Activated T-helper 2 cell treated with anti-CD3 and anti-CD28 coated beads, Interferon-gamma antibody, Interleukin-2, Interleukin-4, amounts not matched to agents 10 μg/mL and 5 μg/mL and 100 μg/mL, durations not matched to agents 14 hours and 24 hours and 36 hours (primary cell): ENCODE data around the gene RBM18. TPM values are rescaled to one million over a fixed set of nuclear protein-coding genes. Genes with fewer than 3 reads are reported as not detected.

Experiments
- DNase-seq: peaks from one replicate; pipeline ENCODE4 v3.0.0; 2021; ENCODE audit warnings: low spot score
- H3K27ac Mint-ChIP-seq: one replicate; pipeline ENCODE4 v1.8.0; 2021; ENCODE audit warnings: mixed read lengths
- H3K27me3 Mint-ChIP-seq: one replicate; pipeline ENCODE4 v1.8.0; 2021; ENCODE audit warnings: low read depth, mixed read lengths
- H3K36me3 Mint-ChIP-seq: one replicate; pipeline ENCODE4 v1.8.0; 2021; ENCODE audit warnings: low read depth, mixed read lengths
- H3K4me1 Mint-ChIP-seq: one replicate; pipeline ENCODE4 v1.8.0; 2021; ENCODE audit warnings: low read depth, mixed read lengths
- H3K4me3 Mint-ChIP-seq: one replicate; pipeline ENCODE4 v1.8.0; 2021; ENCODE audit warnings: low read depth, mild to moderate bottlenecking, moderate library complexity, mixed read lengths
- H3K9me3 Mint-ChIP-seq: one replicate; pipeline ENCODE4 v1.8.0; 2021; ENCODE audit warnings: mixed read lengths
- intact Hi-C: fragments of 100-400 bp; cut with micrococcal nuclease; formaldehyde crosslinking; loops from one replicate; pipeline ENCODE4 v1.15.1; 2023
- total RNA-seq: library from RNA; stranded (reverse); gene quantifications from 2 replicates; pipeline ENCODE4 v1.2.3, GENCODE V29; 2022

The RBM18 gene, protein sequence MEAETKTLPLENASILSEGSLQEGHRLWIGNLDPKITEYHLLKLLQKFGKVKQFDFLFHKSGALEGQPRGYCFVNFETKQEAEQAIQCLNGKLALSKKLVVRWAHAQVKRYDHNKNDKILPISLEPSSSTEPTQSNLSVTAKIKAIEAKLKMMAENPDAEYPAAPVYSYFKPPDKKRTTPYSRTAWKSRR
- 19.4 and 21.9 TPM in 2 replicates for total RNA-seq

DNA sequence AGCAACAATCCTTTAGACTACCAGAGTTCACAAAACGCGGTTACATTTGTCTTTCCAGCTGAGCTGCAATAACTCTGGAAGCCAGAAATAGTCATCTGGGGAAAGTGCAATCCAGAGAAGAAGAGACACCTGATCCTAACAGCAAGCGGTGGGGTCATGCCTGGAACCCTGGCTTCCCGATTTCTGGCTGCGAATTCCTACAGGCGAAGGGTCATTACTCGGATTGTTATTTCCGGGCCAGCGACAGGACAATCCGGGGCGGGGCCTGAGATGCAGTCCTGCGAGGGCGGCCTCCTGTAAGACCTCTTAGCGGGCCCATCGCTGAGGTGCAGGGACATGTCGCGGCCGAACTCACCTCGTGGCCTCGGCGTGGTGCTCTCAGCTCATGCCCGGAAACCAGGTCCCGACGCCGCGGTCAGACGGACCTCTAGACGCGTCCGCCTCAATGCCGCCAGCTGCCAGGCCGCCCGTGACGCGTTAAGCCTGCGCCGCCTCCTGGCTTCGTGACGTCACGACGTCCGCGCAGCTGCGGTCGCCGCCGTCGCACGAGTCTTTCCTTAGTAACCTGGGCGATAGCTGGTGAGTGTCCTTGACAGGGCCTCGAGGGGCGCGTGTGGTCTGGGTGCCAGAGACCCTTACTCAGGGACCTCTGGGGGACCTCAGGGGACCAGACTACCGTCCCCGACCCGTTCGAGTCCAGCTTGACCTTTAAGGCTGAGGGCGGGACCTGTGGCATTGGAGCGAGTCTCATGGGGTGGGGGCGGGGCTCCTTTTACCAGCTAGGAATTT lies at the start of gene RBM18, which contains the start of gene MRRF:
Gene RBM18 (minus strand): TSS at position 481 of the 789 bp plus-strand sequence. CDS start 3,348 bp downstream, outside the sequence.
Gene MRRF (plus strand): TSS at position 523 of the 789 bp plus-strand sequence. CDS start 6,010 bp downstream, outside the sequence.
- peak within 1 kb of the TSS; percentile 99 for H3K27ac Mint-ChIP-seq
- H3K4me1 Mint-ChIP-seq: peaks cover 36% of the 10 kb centered on the region
- DNase-seq: peak; percentile 89
- H3K27me3 Mint-ChIP-seq: no peaks in the 10 kb centered on the region
- H3K36me3 Mint-ChIP-seq: peaks cover 23% of the 10 kb centered on the region
- intact Hi-C loops: loop anchor here (1.0 to 2.0 kb wide), 3 partner anchors 105 to 564 kb away; partner anchors contain the start of genes MORN5, NDUFA8, PDCL and TTLL11
- no peaks in the 10 kb centered on the region for H3K9me3 Mint-ChIP-seq
- peak within 1 kb of the TSS; percentile 97 for H3K4me3 Mint-ChIP-seq

DNA sequence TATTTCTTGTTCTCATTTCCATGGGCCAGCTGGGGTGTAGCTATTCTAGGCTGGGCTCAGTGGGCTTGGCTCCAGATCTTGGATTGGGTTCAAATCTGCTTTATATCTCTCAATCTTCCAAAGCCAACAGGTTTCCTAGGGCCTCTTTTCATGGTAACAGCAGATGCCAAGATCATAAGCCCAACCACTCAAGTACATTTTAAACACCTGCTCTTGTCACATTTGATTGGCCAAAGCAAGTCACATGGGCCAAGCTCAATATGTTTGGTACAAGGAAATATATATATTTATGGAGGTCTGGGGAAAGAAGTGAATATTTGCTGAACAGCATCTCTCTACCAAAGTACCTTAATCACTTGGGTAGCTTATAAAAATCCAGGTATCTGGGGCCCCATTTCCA lies 49.5 kb upstream of the RBM18 start:
- Mint-ChIP-seq H3K4me3 (no peak overlapping the region), H3K9me3 (no peaks in the 10 kb centered on the region), H3K4me1 (no peaks in the 10 kb centered on the region), H3K27me3 (no peaks in the 10 kb centered on the region), H3K36me3 (peaks cover 42% of the 10 kb centered on the region), H3K27ac (no peak overlapping the region)
- intact Hi-C loops: no loop called here
- DNase-seq: no peak

DNA sequence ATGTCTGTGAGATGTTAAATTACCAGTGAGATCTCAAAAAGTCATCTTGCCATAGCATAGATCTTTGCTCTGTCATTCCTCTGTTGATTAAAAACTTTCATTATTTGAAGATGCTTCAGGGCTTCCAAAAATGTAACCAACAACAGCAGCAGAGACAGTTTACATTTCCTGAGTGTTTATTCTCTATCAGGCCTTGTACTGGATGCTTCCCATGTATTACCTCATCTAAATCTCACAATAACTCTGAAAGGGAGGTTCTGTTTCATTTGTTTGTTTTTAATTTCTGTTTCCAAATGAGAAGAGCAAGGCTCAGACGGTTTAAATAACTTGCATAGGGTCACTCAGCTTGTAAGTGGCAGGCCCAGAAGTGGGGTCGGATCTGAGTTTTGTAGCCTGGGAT lies 45.2 kb upstream of the RBM18 start:
- Mint-ChIP-seq H3K4me3 (no peak overlapping the region), H3K27me3 (no peaks in the 10 kb centered on the region), H3K4me1 (no peaks in the 10 kb centered on the region), H3K27ac (no peak overlapping the region), H3K9me3 (no peaks in the 10 kb centered on the region), H3K36me3 (peaks cover 58% of the 10 kb centered on the region)
- no peak for DNase-seq
- intact Hi-C loops: no loop called here

DNA sequence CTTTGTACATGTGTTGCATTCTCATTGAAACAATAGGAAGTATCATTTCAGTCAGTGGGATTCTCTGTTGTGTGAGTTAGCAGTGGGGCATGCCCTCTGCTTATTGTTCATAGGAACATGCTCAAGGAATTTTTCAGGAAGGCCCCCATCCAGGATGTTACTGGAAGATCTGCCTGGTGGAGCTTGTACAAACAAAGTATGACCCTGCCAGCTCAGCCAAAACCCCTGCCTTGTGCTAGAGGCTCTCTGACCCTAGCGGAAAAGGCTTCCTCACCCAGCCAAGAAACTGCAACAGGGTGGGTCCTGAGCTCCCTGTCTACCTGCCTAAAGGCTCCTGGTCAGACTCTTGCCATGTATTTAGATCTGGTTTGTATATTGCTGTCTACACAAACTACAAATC lies 43.3 kb upstream of the RBM18 start:
- no peak for DNase-seq
- Mint-ChIP-seq H3K27ac (no peak overlapping the region), H3K4me3 (no peak overlapping the region), H3K27me3 (no peaks in the 10 kb centered on the region), H3K36me3 (peaks cover 47% of the 10 kb centered on the region), H3K9me3 (no peaks in the 10 kb centered on the region), H3K4me1 (peaks cover 1% of the 10 kb centered on the region)
- intact Hi-C loops: no loop called here

DNA sequence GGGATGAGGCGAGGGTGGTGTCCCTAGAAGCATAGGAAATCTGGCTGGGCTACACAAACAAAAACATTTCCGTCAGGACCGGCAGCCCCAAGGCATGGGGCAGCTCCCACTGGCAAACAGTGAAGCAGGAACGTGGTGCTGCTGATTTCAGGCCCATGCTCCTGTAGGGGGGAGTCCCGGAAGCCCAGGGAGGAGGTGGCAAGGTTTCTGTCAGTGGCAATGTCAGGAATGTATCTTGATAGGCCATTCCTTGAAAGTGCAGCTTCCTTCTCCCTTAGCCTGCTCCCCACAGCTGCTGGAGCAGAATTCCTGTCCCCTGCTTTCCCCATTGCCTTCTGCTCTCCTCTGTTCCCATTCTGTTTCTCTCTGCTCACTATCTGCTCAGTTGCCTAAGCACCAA lies 42.4 kb upstream of the RBM18 start:
- peaks cover 1% of the 10 kb centered on the region for H3K4me1 Mint-ChIP-seq
- DNase-seq: no peak
- no peak overlapping the region for H3K27ac Mint-ChIP-seq
- H3K4me3 Mint-ChIP-seq: no peak overlapping the region
- H3K27me3 Mint-ChIP-seq: no peaks in the 10 kb centered on the region
- peaks cover 48% of the 10 kb centered on the region for H3K36me3 Mint-ChIP-seq
- intact Hi-C loops: no loop called here
- no peaks in the 10 kb centered on the region for H3K9me3 Mint-ChIP-seq

DNA sequence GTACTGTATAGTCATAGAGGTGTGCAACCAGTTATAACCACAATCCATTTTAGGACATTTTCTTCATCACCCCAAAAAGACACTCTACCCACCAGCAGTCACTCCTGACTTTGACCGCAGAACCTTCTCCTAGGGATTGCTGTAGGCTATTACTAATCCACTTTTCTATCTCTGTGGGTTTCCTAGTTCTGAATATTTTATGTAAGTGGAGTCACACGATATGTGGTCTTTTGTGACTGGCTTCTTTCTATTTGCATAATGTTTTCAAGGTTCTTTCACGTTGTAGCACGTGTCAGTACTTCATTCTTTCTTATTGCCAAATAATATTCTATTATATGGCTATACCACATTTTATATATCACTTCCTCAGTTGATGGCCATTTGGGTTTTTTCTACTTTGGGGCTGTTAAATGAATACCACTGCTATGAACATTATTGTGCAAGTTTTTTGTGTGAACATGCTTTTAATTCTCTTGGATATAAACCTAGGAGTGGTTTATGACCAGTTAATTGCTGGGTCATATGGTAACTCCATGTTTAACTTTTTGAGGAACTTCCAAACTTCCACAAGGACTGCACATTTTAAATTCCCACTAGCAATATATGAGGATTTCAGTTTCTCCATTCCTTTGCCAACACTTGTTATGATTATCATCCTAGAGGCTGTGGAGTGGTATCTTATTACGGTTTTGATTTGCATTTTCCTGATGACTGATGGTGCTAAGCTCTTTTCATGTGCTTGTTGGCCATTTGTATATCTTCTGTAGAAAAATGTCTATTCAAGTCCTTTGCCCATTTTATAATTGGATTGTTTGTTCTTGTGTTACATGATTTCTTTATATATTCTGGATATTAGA lies 37.8 kb upstream of the RBM18 start:
- Mint-ChIP-seq H3K4me3 (no peak overlapping the region), H3K27ac (no peak overlapping the region), H3K4me1 (peaks cover 1% of the 10 kb centered on the region), H3K9me3 (no peaks in the 10 kb centered on the region), H3K36me3 (peaks cover 55% of the 10 kb centered on the region), H3K27me3 (no peaks in the 10 kb centered on the region)
- no peak for DNase-seq
- intact Hi-C loops: no loop called here

DNA sequence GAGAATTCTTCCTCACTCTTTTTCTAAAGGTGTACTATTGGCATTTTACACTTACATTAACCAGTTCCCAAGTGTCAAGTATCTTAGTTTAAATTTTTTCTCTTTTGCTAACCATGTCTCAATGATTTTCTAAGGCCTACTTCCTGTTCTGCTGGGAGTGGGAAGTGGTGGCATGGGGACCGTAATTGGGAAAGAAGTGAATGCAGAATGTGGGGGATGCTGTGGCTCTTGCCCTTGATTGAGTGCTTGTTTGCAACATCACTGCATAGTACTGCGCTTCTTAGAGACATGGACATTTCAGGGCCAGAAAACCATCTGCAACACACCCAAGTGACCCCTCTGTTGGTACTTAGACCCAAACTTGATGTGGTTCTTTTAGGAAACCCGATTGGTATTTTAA lies 32.9 kb upstream of the RBM18 start:
- Mint-ChIP-seq H3K9me3 (no peaks in the 10 kb centered on the region), H3K36me3 (peaks cover 67% of the 10 kb centered on the region), H3K27me3 (no peaks in the 10 kb centered on the region), H3K4me1 (no peaks in the 10 kb centered on the region), H3K27ac (no peak overlapping the region), H3K4me3 (no peak overlapping the region)
- intact Hi-C loops: no loop called here
- no peak for DNase-seq

DNA sequence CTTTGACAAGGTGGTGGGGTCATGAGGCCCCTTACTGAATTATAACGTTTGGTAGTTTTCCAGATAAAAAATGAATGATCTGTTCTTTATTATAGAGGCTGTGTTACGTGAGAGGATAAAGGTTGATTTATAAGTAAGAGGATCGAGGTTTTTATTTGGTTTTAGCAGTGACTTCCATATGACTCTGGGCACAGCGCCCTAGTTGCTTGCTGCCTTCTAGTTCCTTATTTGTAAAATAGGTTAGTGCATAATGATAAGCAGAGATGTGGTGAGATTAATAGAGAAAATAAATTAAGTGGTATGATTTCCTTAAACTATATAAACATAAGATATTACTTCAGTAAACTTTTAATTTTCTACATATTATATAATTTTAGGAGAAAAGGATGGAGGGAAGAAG lies 29.9 kb upstream of the RBM18 start:
- H3K27me3 Mint-ChIP-seq: no peaks in the 10 kb centered on the region
- H3K4me1 Mint-ChIP-seq: no peaks in the 10 kb centered on the region
- H3K9me3 Mint-ChIP-seq: no peaks in the 10 kb centered on the region
- no peak for DNase-seq
- intact Hi-C loops: no loop called here
- no peak overlapping the region for H3K4me3 Mint-ChIP-seq
- no peak overlapping the region for H3K27ac Mint-ChIP-seq
- peaks cover 60% of the 10 kb centered on the region for H3K36me3 Mint-ChIP-seq

DNA sequence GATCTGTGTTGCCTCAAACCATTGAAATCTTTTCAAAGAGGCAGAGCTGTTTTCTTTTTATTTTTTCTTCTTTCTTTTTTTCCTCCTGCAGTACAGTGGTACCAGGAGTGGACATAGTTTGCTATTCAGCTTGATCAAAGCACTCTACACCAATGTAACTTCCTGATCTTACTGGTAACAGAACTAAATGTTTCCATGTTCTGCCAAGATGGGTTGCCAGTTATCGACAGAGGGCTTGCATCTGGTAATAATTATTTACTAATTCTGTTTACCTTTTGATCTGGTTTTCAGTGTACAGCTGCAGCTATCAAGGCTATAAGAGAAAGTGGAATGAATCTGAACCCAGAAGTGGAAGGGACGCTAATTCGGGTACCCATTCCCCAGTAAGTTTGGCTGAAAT lies 26.8 kb upstream of the RBM18 start:
- H3K27ac Mint-ChIP-seq: no peak overlapping the region
- peaks cover 65% of the 10 kb centered on the region for H3K36me3 Mint-ChIP-seq

DNA sequence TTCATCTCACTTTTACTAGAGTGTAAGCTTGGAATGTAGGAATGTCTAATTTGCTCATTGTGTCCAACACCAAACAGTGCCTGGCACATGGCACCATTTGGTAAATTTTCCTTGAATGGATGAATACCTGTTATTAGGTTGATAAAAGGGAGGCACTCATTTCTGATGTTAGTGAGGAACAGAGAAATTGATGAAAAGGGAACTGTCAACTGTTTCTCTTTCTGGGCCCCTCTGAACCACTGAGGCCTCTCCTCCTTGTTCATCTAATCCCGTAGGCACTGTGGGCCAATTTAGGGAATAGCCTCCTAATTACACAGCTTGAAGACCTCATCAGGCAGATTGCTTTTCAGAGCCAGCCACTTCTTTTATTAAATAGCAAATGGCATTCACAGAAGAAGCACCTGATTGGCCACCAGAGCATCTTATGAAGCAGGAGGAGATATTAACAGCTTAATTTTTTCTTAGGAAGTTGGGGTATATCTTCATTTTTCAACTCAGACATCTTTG lies 22.6 kb upstream of the RBM18 start:
- Mint-ChIP-seq H3K27me3 (no peaks in the 10 kb centered on the region), H3K4me3 (no peak overlapping the region), H3K27ac (no peak overlapping the region), H3K9me3 (no peaks in the 10 kb centered on the region), H3K4me1 (no peaks in the 10 kb centered on the region), H3K36me3 (peaks cover 53% of the 10 kb centered on the region)
- intact Hi-C loops: no loop called here
- no peak for DNase-seq

More for the DNA sequence above, 26.8 kb upstream of the RBM18 start:
- Mint-ChIP-seq H3K27me3 (no peaks in the 10 kb centered on the region), H3K9me3 (no peaks in the 10 kb centered on the region), H3K4me3 (no peak overlapping the region), H3K4me1 (no peaks in the 10 kb centered on the region)
- no peak for DNase-seq
- intact Hi-C loops: no loop called here

DNA sequence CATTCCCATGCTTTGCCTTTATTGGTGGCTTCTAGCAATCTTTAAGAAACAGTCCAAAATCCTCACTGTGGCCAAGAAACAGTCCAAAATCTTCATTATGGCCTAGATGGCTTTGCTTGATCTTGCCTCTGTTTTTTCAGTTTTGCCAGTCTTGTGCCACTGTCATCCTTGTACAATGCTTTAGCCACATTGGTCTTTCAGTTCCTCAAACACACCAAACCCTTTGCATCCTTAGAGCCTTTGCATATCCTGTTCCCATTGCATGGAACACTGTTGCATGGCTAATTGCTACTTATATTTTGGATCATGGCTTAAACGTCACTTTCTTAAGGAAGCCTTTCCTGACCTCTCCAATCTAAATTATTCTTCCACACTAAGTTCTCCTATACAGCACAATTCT lies 22.1 kb upstream of the RBM18 start:
- Mint-ChIP-seq H3K4me3 (no peak overlapping the region), H3K4me1 (no peaks in the 10 kb centered on the region), H3K27me3 (no peaks in the 10 kb centered on the region), H3K9me3 (no peaks in the 10 kb centered on the region), H3K27ac (no peak overlapping the region), H3K36me3 (peaks cover 54% of the 10 kb centered on the region)
- no peak for DNase-seq
- intact Hi-C loops: no loop called here

DNA sequence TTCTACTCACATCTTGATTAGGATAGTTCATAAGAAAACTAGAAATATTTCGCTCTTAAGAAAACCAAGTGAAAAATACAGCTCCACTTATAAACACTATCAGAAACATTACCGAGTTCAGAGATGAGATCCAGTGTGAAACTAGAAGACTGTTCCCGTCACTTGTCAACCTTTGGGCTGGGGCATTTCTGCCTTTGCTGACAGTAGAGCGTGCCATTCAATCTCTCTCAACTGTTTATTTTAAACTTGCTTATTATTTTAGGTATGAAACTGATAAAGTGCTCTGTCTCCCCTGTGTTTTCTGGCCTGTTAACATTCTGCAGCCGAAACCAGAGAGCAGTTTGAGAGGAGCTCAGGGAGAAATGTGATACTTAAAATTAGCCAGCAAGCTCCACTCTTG lies 16.7 kb upstream of the RBM18 start:
- peaks cover 2% of the 10 kb centered on the region for H3K4me1 Mint-ChIP-seq
- no peak overlapping the region for H3K27ac Mint-ChIP-seq
- H3K36me3 Mint-ChIP-seq: peaks cover 73% of the 10 kb centered on the region
- H3K9me3 Mint-ChIP-seq: peaks cover 12% of the 10 kb centered on the region
- no peak overlapping the region for H3K4me3 Mint-ChIP-seq
- no peak for DNase-seq
- no peaks in the 10 kb centered on the region for H3K27me3 Mint-ChIP-seq
- intact Hi-C loops: no loop called here
